H1 (cell line): ENCODE measurements around the gene MYH11. TPM values are rescaled to one million over a fixed set of nuclear protein-coding genes. Genes with fewer than 3 reads are reported as not detected.

ENCODE experiments used
- CTCF ChIA-PET: fragments of 300-600 bp; sonication (Branson Sonifier 250); formaldehyde crosslinking; loops from one replicate; lab custom pipeline; 2021; ENCODE audit not compliant: partially characterized antibody; lab: Charles Lee
- POLR2A ChIA-PET: fragments of 300-600 bp; sonication (Branson Sonifier 250); formaldehyde crosslinking; loops from one replicate; lab custom pipeline; 2021; ENCODE audit warnings: inconsistent platforms; ENCODE audit not compliant: partially characterized antibody; lab: Charles Lee
- DNase-seq, 2 experiments: peaks; one replicate each; pipeline versions ENCODE4 v3.0.0 to v3.0.0-alpha.2; 2010 to 2022; ENCODE audit warnings: low spot score in 2 of 2, low read depth in 1 of 2, mixed read lengths in 1 of 2
- FAIRE-seq: peaks from 2 replicates; lab custom pipeline; 2011; peaks lifted over from hg19 to GRCh38; lab: Jason Lieb, UNC
- H2AFZ ChIP-seq: 2 replicates; pipeline ENCODE4 v1.8.1; 2012; ENCODE audit warnings: low read length, inconsistent platforms
- H2AK5ac ChIP-seq: 2 replicates; pipeline ENCODE4 v1.6.1; 2013; ENCODE audit warnings: low read depth, low read length
- H2BK120ac ChIP-seq: replicated peaks from 2 replicates; pipeline ENCODE3; 2013; ENCODE audit warnings: low read depth, low read length, inconsistent platforms
- H2BK12ac ChIP-seq: 2 replicates; pipeline ENCODE4 v1.6.1; 2013; ENCODE audit warnings: low read depth, low read length
- H2BK15ac ChIP-seq: 2 replicates; pipeline ENCODE4 v1.6.1; 2013; ENCODE audit warnings: low read length
- H2BK20ac ChIP-seq: 2 replicates; pipeline ENCODE4 v1.6.1; 2013; ENCODE audit warnings: low read length
- H2BK5ac ChIP-seq: 2 replicates; pipeline ENCODE4 v1.6.1; 2013; ENCODE audit warnings: low read depth, low read length
- H3K14ac ChIP-seq: 2 replicates; pipeline ENCODE4 v1.6.1; 2013; ENCODE audit warnings: inconsistent platforms; ENCODE audit not compliant: insufficient read length
- H3K18ac ChIP-seq: 2 replicates; pipeline ENCODE4 v1.6.1; 2013; ENCODE audit warnings: low read length; ENCODE audit errors: extremely low read depth
- H3K23ac ChIP-seq: 2 replicates; pipeline ENCODE4 v1.6.1; 2013; ENCODE audit warnings: inconsistent platforms; ENCODE audit not compliant: insufficient read length
- H3K23me2 ChIP-seq: 2 replicates; pipeline ENCODE4 v1.6.1; 2013; ENCODE audit warnings: low read depth, low read length
- H3K27ac ChIP-seq: 2 replicates; pipeline ENCODE4 v1.6.1; 2011; ENCODE audit warnings: low read depth, low read length, inconsistent platforms
- H3K27me3 ChIP-seq, 4 experiments: replicated peaks in 1 of 4; 1 replicate in 1 of 4; 2 replicates in 3 of 4; pipeline versions ENCODE4 v1.6.1 to v1.8.1; 2011 to 2013; ENCODE audit warnings: low read length in 3 of 4, mild to moderate bottlenecking in 3 of 4, inconsistent platforms in 2 of 4, mixed read lengths in 2 of 4, moderate library complexity in 1 of 4; ENCODE audit not compliant: control insufficient read depth in 3 of 4, insufficient read depth in 3 of 4; ENCODE audit errors: extremely low read depth in 1 of 4
- H3K36me3 ChIP-seq, 4 experiments: 2 replicates each; pipeline versions ENCODE4 v1.6.1 to v1.8.1; 2011 to 2013; ENCODE audit warnings: mild to moderate bottlenecking in 4 of 4, low read length in 3 of 4, moderate library complexity in 2 of 4, control low read depth in 1 of 4, inconsistent platforms in 1 of 4; ENCODE audit not compliant: insufficient read depth in 4 of 4, control insufficient read depth in 2 of 4
- H3K4ac ChIP-seq: replicated peaks from 2 replicates; pipeline ENCODE3; 2013; ENCODE audit warnings: low read length, low read depth, mixed read lengths, inconsistent platforms; ENCODE audit not compliant: insufficient read length
- H3K4me1 ChIP-seq, 4 experiments: replicated peaks in 1 of 4; 1 replicate in 1 of 4; 2 replicates in 3 of 4; pipeline versions ENCODE4 v1.6.1 to v1.8.1; 2011 to 2013; ENCODE audit warnings: low read length in 3 of 4, inconsistent platforms in 2 of 4, mixed read lengths in 1 of 4; ENCODE audit not compliant: insufficient read depth in 4 of 4, control insufficient read depth in 3 of 4
- H3K4me2 ChIP-seq, 2 experiments: 2 replicates each; pipeline versions ENCODE4 v1.6.1 to v1.8.1; 2011 to 2013; ENCODE audit warnings: low read depth in 2 of 2, low read length in 2 of 2, control low read depth in 1 of 2, inconsistent platforms in 1 of 2, mild to moderate bottlenecking in 1 of 2; ENCODE audit not compliant: insufficient read depth in 1 of 2
- H3K4me3 ChIP-seq, 4 experiments: fragments of 200-600, 300-600 bp in 1 of 4; sonication (generic), shearing (Covaris generic), sonication (Bioruptor Twin) in 1 of 4; 2 replicates each; pipeline versions ENCODE4 v1.5.1 to v1.8.1; 2011 to 2016; ENCODE audit warnings: low read length in 4 of 4, low read depth in 3 of 4, control low read depth in 2 of 4, inconsistent platforms in 2 of 4, mild to moderate bottlenecking in 2 of 4, mixed read lengths in 1 of 4, moderate library complexity in 1 of 4; ENCODE audit not compliant: insufficient read depth in 2 of 4; ENCODE audit errors: extremely low read depth in 1 of 4
- H3K56ac ChIP-seq: replicated peaks from 2 replicates; pipeline ENCODE3; 2013; ENCODE audit warnings: low read depth, mild to moderate bottlenecking, mixed read lengths, low read length, inconsistent platforms; ENCODE audit not compliant: insufficient read length
- H3K79me1 ChIP-seq: 2 replicates; pipeline ENCODE4 v1.6.1; 2013; ENCODE audit warnings: low read depth, low read length, control low read depth
- H3K79me2 ChIP-seq, 2 experiments: 2 replicates each; pipeline versions ENCODE4 v1.6.1 to v1.8.1; 2012 to 2013; ENCODE audit warnings: low read length in 2 of 2, mild to moderate bottlenecking in 2 of 2, inconsistent platforms in 1 of 2; ENCODE audit not compliant: insufficient read depth in 2 of 2, control insufficient read depth in 1 of 2
- H3K9ac ChIP-seq, 4 experiments: replicated peaks in 1 of 4; 1 replicate in 1 of 4; 2 replicates in 3 of 4; pipeline versions ENCODE4 v1.6.1 to v1.8.1; 2011 to 2013; ENCODE audit warnings: low read depth in 3 of 4, low read length in 3 of 4, control low read depth in 2 of 4, mild to moderate bottlenecking in 2 of 4, moderate library complexity in 2 of 4, inconsistent platforms in 1 of 4; ENCODE audit errors: extremely low read depth in 1 of 4
- H3K9me3 ChIP-seq, 2 experiments: 2 replicates each; pipeline versions ENCODE4 v1.6.1 to v1.8.1; 2012 to 2013; ENCODE audit warnings: mild to moderate bottlenecking in 2 of 2, moderate library complexity in 2 of 2, control low read depth in 1 of 2, inconsistent platforms in 1 of 2, low read depth in 1 of 2, low read length in 1 of 2, mixed read lengths in 1 of 2; ENCODE audit not compliant: insufficient read depth in 2 of 2
- H4K20me1 ChIP-seq, 2 experiments: replicated peaks in 1 of 2; 2 replicates each; pipeline versions ENCODE3 to v1.8.1; 2011 to 2013; ENCODE audit warnings: inconsistent platforms in 2 of 2, low read length in 2 of 2, mild to moderate bottlenecking in 1 of 2; ENCODE audit not compliant: insufficient read depth in 2 of 2, control insufficient read depth in 1 of 2
- H4K5ac ChIP-seq: 2 replicates; pipeline ENCODE4 v1.6.1; 2013; ENCODE audit warnings: low read length, low read depth, mixed read lengths, inconsistent platforms; ENCODE audit not compliant: insufficient read length
- H4K8ac ChIP-seq: 2 replicates; pipeline ENCODE4 v1.8.0; 2013; ENCODE audit warnings: mild to moderate bottlenecking, moderate library complexity, low read length, inconsistent platforms; ENCODE audit not compliant: insufficient read depth; ENCODE audit errors: extremely low read depth
- H4K91ac ChIP-seq: replicated peaks from 2 replicates; pipeline ENCODE3; 2013; ENCODE audit warnings: low read length, mixed read lengths, inconsistent platforms; ENCODE audit not compliant: insufficient read length
- MAFK ChIP-seq: IDR thresholded peaks from 2 replicates; pipeline ENCODE4 v1.6.1; 2012; ENCODE audit warnings: low read depth, mild to moderate bottlenecking, improper control_type of control experiment, low read length
- RBBP5 ChIP-seq: IDR thresholded peaks from 2 replicates; pipeline ENCODE4 v1.7.1; 2012; ENCODE audit warnings: low read depth, mild to moderate bottlenecking, inconsistent platforms, low read length, moderate library complexity, borderline replicate concordance
- SIRT6 ChIP-seq: IDR thresholded peaks from one replicate; pipeline ENCODE4 v1.7.1; 2012; ENCODE audit warnings: low read length, inconsistent platforms
- SIX5 ChIP-seq: IDR thresholded peaks from 2 replicates; pipeline ENCODE4 v1.6.1; 2011; ENCODE audit warnings: mild to moderate bottlenecking, low read depth, low read length
- SRF ChIP-seq: IDR thresholded peaks from 2 replicates; pipeline ENCODE4 v1.6.1; 2011; ENCODE audit warnings: mild to moderate bottlenecking, low read depth, low read length, moderate library complexity
- TAF1 ChIP-seq: IDR thresholded peaks from 2 replicates; pipeline ENCODE4 v1.6.1; 2011; ENCODE audit warnings: mild to moderate bottlenecking, low read depth, low read length
- TAF7 ChIP-seq: optimal IDR thresholded peaks from 2 replicates; pipeline ENCODE3; 2011; ENCODE audit warnings: low read depth, mild to moderate bottlenecking, inconsistent platforms, low read length, moderate library complexity, borderline replicate concordance
- YY1 ChIP-seq: IDR thresholded peaks from 2 replicates; pipeline ENCODE4 v1.6.1; 2011; ENCODE audit warnings: low read depth, mild to moderate bottlenecking, low read length
- WGBS, 2 experiments: shearing (Covaris generic) in 1 of 2; methylation state at CpG; one replicate each; pipeline versions ENCODE4 v1.1.6 to v1.1.7; 2013 to 2015; ENCODE audit warnings: low lambda C conversion rate in 2 of 2, mixed read lengths in 2 of 2, inconsistent platforms in 1 of 2, low coverage in 1 of 2, missing lambda C conversion rate in 1 of 2; ENCODE audit not compliant: insufficient replicate concordance in 2 of 2, insufficient coverage in 1 of 2, insufficient read length in 1 of 2; ENCODE audit errors: extremely low coverage in 1 of 2, missing lambda C conversion rate in 1 of 2; 5-methylcytosine and 5-hydroxymethylcytosine counted together
- polyA plus RNA-seq, 7 experiments: library from polyadenylated mRNA; depleted of rRNA in 3 of 7; stranded (reverse) in 5 of 7; unstranded in 2 of 7; fragments of >200 nt in 5 of 7; fragments of 200-250 nt in 2 of 7; gene quantifications; 1 replicate in 5 of 7; 2 replicates in 1 of 7; 4 replicates in 1 of 7; pipeline versions ENCODE4 v1.2.1 to v1.2.3, GENCODE V29; 2011 to 2013; ENCODE audit warnings: missing spikeins in 2 of 7, mixed read lengths in 2 of 7
- total RNA-seq: library from RNA; stranded (reverse); fragmentation: NEBNext Ultra II Directional; extraction: Animal tissue kit (Norgen Biotek cat#: 25700); gene quantifications from 2 replicates; pipeline ENCODE4 v1.2.1, GENCODE V29; 2021

Gene MYH11
- total and polyA plus RNA-seq, 2 of the 8 experiments (the other 6 are each of a cell fraction or from before 2014, with no cell fraction given): 0.11 to 0.78 TPM

DNA sequence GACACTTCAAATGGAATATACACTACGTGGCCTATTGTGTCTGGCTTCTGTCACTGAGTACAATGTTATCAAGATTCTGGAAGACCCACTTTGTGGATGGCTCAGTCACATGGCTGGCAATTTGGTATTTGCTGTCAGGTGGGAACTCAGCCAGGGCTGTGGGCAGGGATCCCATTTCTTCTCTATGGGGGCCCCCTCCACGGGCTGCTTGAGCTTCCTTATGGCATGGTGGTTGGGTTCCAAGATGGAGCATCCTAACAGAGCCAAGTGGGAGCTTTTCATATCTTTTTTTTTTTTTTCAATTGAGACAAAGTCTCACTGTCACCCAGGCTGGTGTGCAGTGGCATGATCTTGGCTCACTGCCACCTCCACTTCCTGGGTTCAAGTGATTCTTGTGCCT lies 49.6 kb upstream of the MYH11 start:
- no peak overlapping the region for H3K56ac ChIP-seq
- H4K91ac ChIP-seq: no peak overlapping the region
- H3K4me3 ChIP-seq: no peak overlapping the region
- no peak overlapping the region for H2AFZ ChIP-seq
- peaks cover 0 to 4% (median 1%) of the 10 kb centered on the region in 4 experiments; a peak in 2 of 7 replicates for H3K4me1 ChIP-seq
- H3K27me3 ChIP-seq: no peaks in the 10 kb centered on the region
- H3K4ac ChIP-seq: no peak overlapping the region
- H4K8ac ChIP-seq: no peak overlapping the region
- H3K79me1 ChIP-seq: no peaks in the 10 kb centered on the region
- ChIA-PET CTCF (interaction anchor here (1.5 to 1.9 kb wide), 2 partner anchors 30 to 32 kb away, joined by 4 to 5 read pairs; no protein-coding TSS in a partner anchor), POLR2A (no interaction called here)
- H3K36me3 ChIP-seq: no peaks in the 10 kb centered on the region
- H4K5ac ChIP-seq: no peak overlapping the region
- H3K9ac ChIP-seq: no peak overlapping the region
- H2BK120ac ChIP-seq: no peak overlapping the region
- H3K23me2 ChIP-seq: peaks cover 3% of the 10 kb centered on the region; the same call in 1 of the 2 replicates
- no peaks in the 10 kb centered on the region for H3K9me3 ChIP-seq
- no peak overlapping the region for H2AK5ac ChIP-seq
- H3K4me2 ChIP-seq: no peak overlapping the region
- H2BK15ac ChIP-seq: no peak overlapping the region
- H3K23ac ChIP-seq: no peak overlapping the region
- no peak overlapping the region for H3K18ac ChIP-seq
- no peaks in the 10 kb centered on the region for H4K20me1 ChIP-seq
- no peak overlapping the region for H2BK20ac ChIP-seq
- no peak overlapping the region for H2BK5ac ChIP-seq
- no peak overlapping the region for H3K14ac ChIP-seq
- FAIRE-seq (no peak), DNase-seq (no peak)
- no peaks in the 10 kb centered on the region for H3K79me2 ChIP-seq
- 92% methylated on average over 2 of the region's 2 CpGs; no CpG with 5 or more reads in 1 of the 2 experiments for WGBS, 2 experiments
- no peak overlapping the region for H3K27ac ChIP-seq
- no peak overlapping the region for H2BK12ac ChIP-seq
- TF ChIP-seq SRF (no peak), TAF1 (no peak), SIX5 (no peak), MAFK (no peak), TAF7 (no peak), YY1 (no peak), RBBP5 (no peak), SIRT6 (no peak)
